ENCODE data around the gene COPB2.

DNA sequence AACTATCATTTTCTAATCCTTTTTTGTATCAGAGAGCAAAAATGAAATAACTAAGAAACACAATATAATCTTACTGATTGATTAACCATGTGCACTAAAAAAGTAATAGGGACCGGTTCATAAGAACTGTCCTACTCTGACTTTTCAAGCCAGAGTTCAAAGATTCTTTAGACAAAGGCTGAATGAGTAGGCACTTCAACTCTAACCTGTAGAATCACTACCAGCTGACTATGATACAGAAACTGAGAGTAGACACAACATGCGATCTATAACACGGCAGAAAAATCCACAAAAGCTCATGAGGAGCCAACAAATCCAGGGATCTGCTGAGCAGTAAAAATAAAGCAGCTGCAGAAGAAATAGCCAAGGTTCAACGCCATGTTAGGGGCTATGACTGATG, 8.9 kb downstream of the COPB2 start:
- TF ChIP-seq, protein P1, sequence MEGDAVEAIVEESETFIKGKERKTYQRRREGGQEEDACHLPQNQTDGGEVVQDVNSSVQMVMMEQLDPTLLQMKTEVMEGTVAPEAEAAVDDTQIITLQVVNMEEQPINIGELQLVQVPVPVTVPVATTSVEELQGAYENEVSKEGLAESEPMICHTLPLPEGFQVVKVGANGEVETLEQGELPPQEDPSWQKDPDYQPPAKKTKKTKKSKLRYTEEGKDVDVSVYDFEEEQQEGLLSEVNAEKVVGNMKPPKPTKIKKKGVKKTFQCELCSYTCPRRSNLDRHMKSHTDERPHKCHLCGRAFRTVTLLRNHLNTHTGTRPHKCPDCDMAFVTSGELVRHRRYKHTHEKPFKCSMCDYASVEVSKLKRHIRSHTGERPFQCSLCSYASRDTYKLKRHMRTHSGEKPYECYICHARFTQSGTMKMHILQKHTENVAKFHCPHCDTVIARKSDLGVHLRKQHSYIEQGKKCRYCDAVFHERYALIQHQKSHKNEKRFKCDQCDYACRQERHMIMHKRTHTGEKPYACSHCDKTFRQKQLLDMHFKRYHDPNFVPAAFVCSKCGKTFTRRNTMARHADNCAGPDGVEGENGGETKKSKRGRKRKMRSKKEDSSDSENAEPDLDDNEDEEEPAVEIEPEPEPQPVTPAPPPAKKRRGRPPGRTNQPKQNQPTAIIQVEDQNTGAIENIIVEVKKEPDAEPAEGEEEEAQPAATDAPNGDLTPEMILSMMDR (IDR thresholded peaks at IDR 0.05), result no peak
- TF ChIP-seq ZFX (IDR thresholded peaks at IDR 0.05; ENCODE audit: borderline replicate concordance), result no peak
